Measurements from ENCODE around the gene PRKCE. TPM values are rescaled to one million over a fixed set of nuclear protein-coding genes. Genes with fewer than 3 reads are reported as not detected.
A peak's percentile ranks its signal among the peaks of the same experiment; 100 is the strongest.

The PRKCE gene
- total RNA-seq, 1 donor from 2014 or later, result 24.2 TPM

DNA sequence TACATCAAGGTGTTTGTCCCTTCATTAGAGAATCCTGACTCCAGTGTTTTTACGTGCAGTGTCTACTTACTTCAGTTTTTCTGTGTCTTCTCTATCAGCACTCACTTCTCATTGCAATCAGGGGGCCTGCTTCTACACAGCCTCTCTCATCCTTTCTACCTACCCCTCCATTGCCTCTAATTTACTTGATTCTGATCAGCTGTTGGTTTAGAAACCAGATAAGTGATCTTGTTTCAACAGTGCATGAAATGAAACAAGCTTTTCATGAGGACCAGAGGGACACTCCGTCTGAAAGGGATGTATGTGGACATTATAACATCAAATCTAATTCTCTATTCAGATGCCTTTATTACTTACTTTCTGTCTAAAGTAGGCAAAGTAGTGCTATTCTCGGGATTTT is 136.9 kb downstream of the PRKCE start:
- peaks cover 48% of the 10 kb centered on the region for H3K4me1 Mint-ChIP-seq (ENCODE audit: unreplicated experiment)

DNA sequence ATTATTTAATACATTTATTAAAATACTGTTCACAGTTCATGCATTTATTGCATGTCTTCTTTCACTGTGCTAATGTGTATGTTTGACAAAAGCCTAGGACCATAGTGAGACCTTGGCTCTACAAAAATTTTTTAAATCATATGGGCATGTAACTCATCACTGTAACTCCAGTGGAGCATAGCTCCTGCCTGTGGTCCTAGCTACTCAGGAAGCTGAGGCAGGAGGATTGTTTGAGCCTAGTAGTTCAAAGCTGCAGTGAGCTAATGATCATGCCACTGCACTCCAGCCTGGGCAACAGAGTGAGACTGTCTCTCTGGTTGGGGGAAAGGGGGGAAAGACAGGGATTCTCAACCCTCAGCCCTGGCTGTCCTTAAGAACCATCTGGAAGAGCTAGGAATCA is 137.8 kb downstream of the PRKCE start:
- no peak for DNase-seq (ENCODE audit: low spot score)
- H3K36me3 Mint-ChIP-seq (ENCODE audit: low read depth, unreplicated experiment), result no peaks in the 10 kb centered on the region
- H3K9me3 Mint-ChIP-seq (ENCODE audit: unreplicated experiment), result no peaks in the 10 kb centered on the region

More for the DNA sequence above, 136.9 kb downstream of the PRKCE start:
- H3K36me3 Mint-ChIP-seq (ENCODE audit: low read depth, unreplicated experiment), result no peaks in the 10 kb centered on the region
- DNase-seq (ENCODE audit: low spot score), result no peak
- H3K27ac Mint-ChIP-seq (ENCODE audit: unreplicated experiment), result no peak overlapping the region
- TF ChIP-seq, protein P1, sequence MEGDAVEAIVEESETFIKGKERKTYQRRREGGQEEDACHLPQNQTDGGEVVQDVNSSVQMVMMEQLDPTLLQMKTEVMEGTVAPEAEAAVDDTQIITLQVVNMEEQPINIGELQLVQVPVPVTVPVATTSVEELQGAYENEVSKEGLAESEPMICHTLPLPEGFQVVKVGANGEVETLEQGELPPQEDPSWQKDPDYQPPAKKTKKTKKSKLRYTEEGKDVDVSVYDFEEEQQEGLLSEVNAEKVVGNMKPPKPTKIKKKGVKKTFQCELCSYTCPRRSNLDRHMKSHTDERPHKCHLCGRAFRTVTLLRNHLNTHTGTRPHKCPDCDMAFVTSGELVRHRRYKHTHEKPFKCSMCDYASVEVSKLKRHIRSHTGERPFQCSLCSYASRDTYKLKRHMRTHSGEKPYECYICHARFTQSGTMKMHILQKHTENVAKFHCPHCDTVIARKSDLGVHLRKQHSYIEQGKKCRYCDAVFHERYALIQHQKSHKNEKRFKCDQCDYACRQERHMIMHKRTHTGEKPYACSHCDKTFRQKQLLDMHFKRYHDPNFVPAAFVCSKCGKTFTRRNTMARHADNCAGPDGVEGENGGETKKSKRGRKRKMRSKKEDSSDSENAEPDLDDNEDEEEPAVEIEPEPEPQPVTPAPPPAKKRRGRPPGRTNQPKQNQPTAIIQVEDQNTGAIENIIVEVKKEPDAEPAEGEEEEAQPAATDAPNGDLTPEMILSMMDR (IDR thresholded peaks at IDR 0.05; ENCODE audit: unreplicated experiment), result no peak
- no peaks in the 10 kb centered on the region for H3K9me3 Mint-ChIP-seq (ENCODE audit: unreplicated experiment)
- no peak overlapping the region for H3K4me3 Mint-ChIP-seq (ENCODE audit: unreplicated experiment)
- H3K27me3 Mint-ChIP-seq (ENCODE audit: unreplicated experiment), result no peaks in the 10 kb centered on the region

DNA sequence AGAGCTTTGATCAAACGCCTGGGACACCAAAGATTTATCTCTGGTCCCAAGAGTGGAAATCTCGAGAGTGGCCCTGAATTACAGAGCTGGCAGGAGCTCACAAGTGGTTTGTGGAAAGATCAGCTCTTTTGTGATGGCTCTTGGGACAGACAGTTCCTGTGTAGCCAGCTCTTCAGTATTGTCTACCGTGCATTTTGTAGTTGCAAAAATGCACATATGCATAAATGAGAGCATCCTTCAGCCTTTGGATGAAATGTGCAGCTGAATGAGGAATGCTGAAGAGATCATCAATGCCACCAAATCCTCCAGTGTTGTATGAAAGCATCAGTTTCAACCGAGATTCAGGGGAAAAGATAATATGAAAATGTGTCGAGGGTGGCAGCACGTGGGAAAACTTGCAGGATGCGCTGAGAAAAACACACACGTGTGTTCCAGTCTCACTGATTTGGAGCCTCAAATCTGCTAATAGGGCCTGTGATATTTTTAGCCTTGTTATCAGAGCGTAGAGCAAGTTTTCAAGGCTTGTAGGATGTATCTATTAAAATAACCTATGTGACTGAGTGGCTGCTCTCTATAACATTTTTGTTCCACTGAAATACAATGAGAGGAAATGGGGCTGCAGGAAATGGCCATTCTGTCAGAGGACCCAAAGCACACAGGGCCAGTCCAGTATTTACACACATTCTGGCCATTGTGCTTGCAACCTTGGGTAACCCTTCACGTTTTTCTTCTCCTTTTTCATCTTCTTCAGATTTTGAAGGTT is 138.7 kb downstream of the PRKCE start:
- TF ChIP-seq, protein P1 (IDR thresholded peaks at IDR 0.05; ENCODE audit: unreplicated experiment), result no peak
- Mint-ChIP-seq H3K27ac (ENCODE audit: unreplicated experiment) (peak overlapping the region; percentile 97), H3K4me3 (ENCODE audit: unreplicated experiment) (peak overlapping the region; percentile 51), H3K4me1 (ENCODE audit: unreplicated experiment) (peaks cover 60% of the 10 kb centered on the region), H3K9me3 (ENCODE audit: unreplicated experiment) (no peaks in the 10 kb centered on the region), H3K27me3 (ENCODE audit: unreplicated experiment) (no peaks in the 10 kb centered on the region), H3K36me3 (ENCODE audit: low read depth, unreplicated experiment) (no peaks in the 10 kb centered on the region)
- DNase-seq (ENCODE audit: low spot score), result peak; percentile 33

More for the DNA sequence above, 137.8 kb downstream of the PRKCE start:
- Mint-ChIP-seq H3K27me3 (ENCODE audit: unreplicated experiment) (no peaks in the 10 kb centered on the region), H3K27ac (ENCODE audit: unreplicated experiment) (peak overlapping the region; percentile 97), H3K4me3 (ENCODE audit: unreplicated experiment) (no peak overlapping the region), H3K4me1 (ENCODE audit: unreplicated experiment) (peaks cover 54% of the 10 kb centered on the region)
- TF ChIP-seq, protein P1 (IDR thresholded peaks at IDR 0.05; ENCODE audit: unreplicated experiment), result no peak

DNA sequence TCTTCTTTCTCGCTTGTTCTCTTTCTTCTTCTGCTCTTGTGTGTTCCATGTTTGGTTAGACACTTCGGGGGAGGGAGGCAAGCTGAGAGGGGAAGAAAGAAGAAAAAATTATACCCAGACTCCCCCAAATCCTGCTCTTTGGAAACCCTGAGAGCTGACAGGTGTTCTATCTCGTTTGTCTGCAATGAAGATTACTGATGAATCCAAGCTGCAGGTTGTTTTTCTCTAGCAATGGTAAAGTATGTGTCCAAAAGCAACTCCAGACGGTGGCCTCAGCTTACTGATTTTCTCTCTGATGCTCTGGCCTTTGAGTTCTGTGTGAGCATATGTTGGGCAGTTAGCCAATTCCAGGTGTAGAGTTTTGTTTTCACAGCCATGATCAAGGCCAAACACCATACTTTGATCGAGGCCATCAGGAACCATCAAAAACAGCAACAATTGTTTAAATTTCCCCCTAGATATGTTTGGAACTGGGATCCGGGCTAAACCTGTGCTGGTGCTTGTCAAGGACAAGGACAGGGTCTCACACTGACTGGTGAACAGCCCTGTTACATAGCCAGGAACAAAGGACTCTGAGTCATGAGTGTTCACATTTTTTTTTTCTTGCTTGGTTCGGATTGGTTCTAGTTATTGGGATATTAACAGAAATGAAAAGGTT is 142.0 kb downstream of the PRKCE start:
- no peak for DNase-seq (ENCODE audit: low spot score)
- no peak overlapping the region for H3K27ac Mint-ChIP-seq (ENCODE audit: unreplicated experiment)

More for the DNA sequence above, 142.0 kb downstream of the PRKCE start:
- Mint-ChIP-seq H3K4me3 (ENCODE audit: unreplicated experiment) (no peak overlapping the region), H3K27me3 (ENCODE audit: unreplicated experiment) (no peaks in the 10 kb centered on the region), H3K9me3 (ENCODE audit: unreplicated experiment) (no peaks in the 10 kb centered on the region), H3K4me1 (ENCODE audit: unreplicated experiment) (peaks cover 58% of the 10 kb centered on the region), H3K36me3 (ENCODE audit: low read depth, unreplicated experiment) (no peaks in the 10 kb centered on the region)
- TF ChIP-seq, protein P1 (IDR thresholded peaks at IDR 0.05; ENCODE audit: unreplicated experiment), result no peak

All from endothelial cell (in vitro differentiated cells).